ENCODE data around the gene WNK2. TPM values are rescaled to one million over a fixed set of nuclear protein-coding genes. Genes with fewer than 3 reads are reported as not detected.
"Not testable (repeated sequence)": the region's sequence is repeated elsewhere in the genome, so short reads cannot be mapped to it uniquely, and the experiment has no call there.

The WNK2 gene
- total RNA-seq (2014; rRNA removed; shearing (Covaris generic)) = 5.8 and 8.9 TPM in 2 replicates

GRCh38 chr9:93183663-93184431 lies at the start of gene WNK2:
TSS of gene WNK2 (plus strand) at chr9:93184139. CDS start at chr9:93184930, 791 bp downstream.
- DNase-seq (ENCODE audit: low spot score) = peak; percentile 74
- in situ Hi-C loops (cut with HindIII; ENCODE audit: low sequenced_read_pairs) = no loop called here

- in situ Hi-C loops (cut with HindIII; ENCODE audit: low sequenced_read_pairs) = no loop called here
- no peak for DNase-seq (ENCODE audit: low spot score)
These were observed 49.0 kb upstream of the WNK2 start for GRCh38 chr9:93134740-93135444.

GRCh38 chr9:93136011-93136440 lies 47.9 kb upstream of the WNK2 start:
- in situ Hi-C loops (cut with HindIII; ENCODE audit: low sequenced_read_pairs) = no loop called here

GRCh38 chr9:93137362-93137761 lies 46.6 kb upstream of the WNK2 start:
- in situ Hi-C loops (cut with HindIII; ENCODE audit: low sequenced_read_pairs) = no loop called here
- DNase-seq (ENCODE audit: low spot score) = peak; percentile 21

More at GRCh38 chr9:93136011-93136440, 47.9 kb upstream of the WNK2 start:
- DNase-seq (ENCODE audit: low spot score) = peak; percentile 87

- in situ Hi-C loops (cut with HindIII; ENCODE audit: low sequenced_read_pairs) = no loop called here
- peak; percentile 0 for DNase-seq (ENCODE audit: low spot score)
These were observed 45.7 kb upstream of the WNK2 start for GRCh38 chr9:93138171-93138764.

- in situ Hi-C loops (cut with HindIII; ENCODE audit: low sequenced_read_pairs) = no loop called here
- DNase-seq (ENCODE audit: low spot score) = no peak
These were observed 44.4 kb upstream of the WNK2 start for GRCh38 chr9:93139365-93140182.

GRCh38 chr9:93141771-93142483 lies 42.0 kb upstream of the WNK2 start:
- no peak for DNase-seq (ENCODE audit: low spot score)
- in situ Hi-C loops (cut with HindIII; ENCODE audit: low sequenced_read_pairs) = no loop called here

- peak; percentile 82 for DNase-seq (ENCODE audit: low spot score)
- in situ Hi-C loops (cut with HindIII; ENCODE audit: low sequenced_read_pairs) = no loop called here
These were observed 40.0 kb upstream of the WNK2 start for GRCh38 chr9:93143830-93144530.

- in situ Hi-C loops (cut with HindIII; ENCODE audit: low sequenced_read_pairs) = not testable (repeated sequence)
These were observed 37.2 kb upstream of the WNK2 start for GRCh38 chr9:93146696-93147095.

GRCh38 chr9:93147632-93148031 lies 36.3 kb upstream of the WNK2 start:
- peak; percentile 71 for DNase-seq (ENCODE audit: low spot score)
- in situ Hi-C loops (cut with HindIII; ENCODE audit: low sequenced_read_pairs) = no loop called here

More at GRCh38 chr9:93146696-93147095, 37.2 kb upstream of the WNK2 start:
- DNase-seq (ENCODE audit: low spot score) = not testable (repeated sequence)

- in situ Hi-C loops (cut with HindIII; ENCODE audit: low sequenced_read_pairs) = no loop called here
- DNase-seq (ENCODE audit: low spot score) = no peak
These were observed 35.2 kb upstream of the WNK2 start for GRCh38 chr9:93148721-93149120.

GRCh38 chr9:93149361-93149760 lies 34.6 kb upstream of the WNK2 start:
- in situ Hi-C loops (cut with HindIII; ENCODE audit: low sequenced_read_pairs) = no loop called here
- no peak for DNase-seq (ENCODE audit: low spot score)

GRCh38 chr9:93151097-93151784 lies 32.7 kb upstream of the WNK2 start:
- in situ Hi-C loops (cut with HindIII; ENCODE audit: low sequenced_read_pairs) = loop anchor here (10.0 kb wide), 1 partner anchor 46 kb away; no protein-coding TSS in a partner anchor
- no peak for DNase-seq (ENCODE audit: low spot score)

- in situ Hi-C loops (cut with HindIII; ENCODE audit: low sequenced_read_pairs) = loop anchor here (10.0 kb wide), 1 partner anchor 50 kb away; no protein-coding TSS in a partner anchor
- peak; percentile 38 for DNase-seq (ENCODE audit: low spot score)
These were observed 29.5 kb upstream of the WNK2 start for GRCh38 chr9:93154293-93154903.

GRCh38 chr9:93155716-93156474 lies 28.0 kb upstream of the WNK2 start:
- in situ Hi-C loops (cut with HindIII; ENCODE audit: low sequenced_read_pairs) = loop anchor here (10.0 kb wide), 1 partner anchor 51 kb away; no protein-coding TSS in a partner anchor
- DNase-seq (ENCODE audit: low spot score) = peak; percentile 97

GRCh38 chr9:93156475-93157008 lies 27.4 kb upstream of the WNK2 start:
- no peak for DNase-seq (ENCODE audit: low spot score)
- in situ Hi-C loops (cut with HindIII; ENCODE audit: low sequenced_read_pairs) = loop anchor here (10.0 kb wide), 1 partner anchor 52 kb away; no protein-coding TSS in a partner anchor

All from G401 (cell line).